Neural cell (in vitro differentiated cells): Measurements from ENCODE around the gene LONRF2.

Experiments used
- EZH2 ChIP-seq: fragments of 200-600, 300-800 bp; shearing (Covaris generic), sonication (generic); IDR thresholded peaks from 2 replicates; pipeline ENCODE4 v1.6.1; 2014; ENCODE audit warnings: antibody characterized with exemption, low read length, borderline replicate concordance, mild to moderate bottlenecking; ENCODE audit not compliant: insufficient read depth, poor library complexity, severe bottlenecking
- POLR2AphosphoS5 ChIP-seq: IDR thresholded peaks from 2 replicates; pipeline ENCODE4 v1.6.1; 2012
- TAF1 ChIP-seq: IDR thresholded peaks from 2 replicates; pipeline ENCODE4 v1.6.1; 2012; ENCODE audit warnings: low read depth
- TF ChIP-seq, protein P1 (sequence below): fragments of 450-650 bp; IDR thresholded peaks from 2 replicates; pipeline ENCODE4 v1.5.1; 2014; ENCODE audit warnings: antibody characterized with exemption, mild to moderate bottlenecking, moderate library complexity; ENCODE audit not compliant: poor library complexity, severe bottlenecking

DNA sequence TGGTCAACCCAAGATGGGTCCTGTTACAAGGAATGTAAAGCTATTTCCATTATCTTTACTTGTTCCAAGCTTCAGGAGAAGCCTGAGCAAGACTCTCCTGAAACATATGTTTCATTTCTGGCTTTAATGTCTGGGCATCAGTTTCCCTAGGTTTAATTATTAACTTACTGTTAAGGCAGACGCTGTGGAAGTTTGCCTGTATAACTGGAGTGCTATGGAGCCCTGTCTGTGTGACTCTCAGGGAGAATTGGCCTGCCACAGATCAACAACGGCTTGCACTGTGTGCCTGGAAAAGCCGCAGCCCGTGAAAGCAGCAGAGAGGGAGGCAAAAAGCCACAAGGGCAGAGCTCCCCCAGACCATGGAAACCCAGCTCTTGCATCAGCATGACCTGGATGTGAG is 22.1 kb upstream of the LONRF2 start:
- TF ChIP-seq, protein P1, sequence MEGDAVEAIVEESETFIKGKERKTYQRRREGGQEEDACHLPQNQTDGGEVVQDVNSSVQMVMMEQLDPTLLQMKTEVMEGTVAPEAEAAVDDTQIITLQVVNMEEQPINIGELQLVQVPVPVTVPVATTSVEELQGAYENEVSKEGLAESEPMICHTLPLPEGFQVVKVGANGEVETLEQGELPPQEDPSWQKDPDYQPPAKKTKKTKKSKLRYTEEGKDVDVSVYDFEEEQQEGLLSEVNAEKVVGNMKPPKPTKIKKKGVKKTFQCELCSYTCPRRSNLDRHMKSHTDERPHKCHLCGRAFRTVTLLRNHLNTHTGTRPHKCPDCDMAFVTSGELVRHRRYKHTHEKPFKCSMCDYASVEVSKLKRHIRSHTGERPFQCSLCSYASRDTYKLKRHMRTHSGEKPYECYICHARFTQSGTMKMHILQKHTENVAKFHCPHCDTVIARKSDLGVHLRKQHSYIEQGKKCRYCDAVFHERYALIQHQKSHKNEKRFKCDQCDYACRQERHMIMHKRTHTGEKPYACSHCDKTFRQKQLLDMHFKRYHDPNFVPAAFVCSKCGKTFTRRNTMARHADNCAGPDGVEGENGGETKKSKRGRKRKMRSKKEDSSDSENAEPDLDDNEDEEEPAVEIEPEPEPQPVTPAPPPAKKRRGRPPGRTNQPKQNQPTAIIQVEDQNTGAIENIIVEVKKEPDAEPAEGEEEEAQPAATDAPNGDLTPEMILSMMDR: no peak
- TF ChIP-seq TAF1: no peak
- no peak for TF ChIP-seq POLR2AphosphoS5
- TF ChIP-seq EZH2: no peak
